Measurements from ENCODE around the gene ATXN3. TPM values are rescaled to one million over a fixed set of nuclear protein-coding genes. Genes with fewer than 3 reads are reported as not detected.

The ATXN3 gene
- total RNA-seq = 10 to 100 TPM; 29.7 to 35.2 TPM

DNA sequence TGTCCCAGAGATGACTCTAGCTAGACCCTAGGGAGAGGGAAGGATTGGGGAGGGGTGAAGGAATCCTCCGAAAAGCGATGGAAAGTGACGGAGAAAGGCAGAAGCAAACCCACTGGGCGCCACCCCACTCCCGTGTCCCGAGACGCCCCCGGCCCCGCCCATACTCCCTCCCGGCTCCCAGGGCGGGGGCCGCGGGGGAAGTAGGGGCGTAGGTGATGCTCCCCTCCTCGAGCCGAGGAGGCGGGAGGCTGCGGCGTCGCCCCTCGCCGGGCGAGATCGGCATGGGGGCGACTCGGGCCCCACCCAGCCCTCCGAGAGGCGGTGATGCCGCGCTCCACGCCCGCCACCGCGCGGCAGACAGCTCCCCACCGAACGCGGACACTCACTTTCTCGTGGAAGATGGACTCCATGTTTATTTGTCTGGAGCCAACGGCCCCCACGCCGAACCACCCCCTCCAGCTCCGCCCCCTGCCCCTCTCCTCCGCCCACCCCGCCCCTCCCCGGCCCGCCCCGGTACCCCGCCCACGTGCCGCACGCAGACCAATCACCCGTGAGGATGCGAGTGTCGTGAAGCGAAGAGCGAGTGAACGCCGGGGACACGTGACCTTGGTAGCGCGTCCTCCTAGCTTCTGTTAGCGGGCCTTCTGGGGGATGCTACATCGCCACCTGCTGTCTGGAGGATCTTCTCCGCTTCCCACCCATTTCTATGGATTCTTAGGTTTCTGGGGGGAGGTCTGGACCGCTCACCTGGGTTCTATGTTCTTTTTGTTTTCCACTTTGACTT is at the start of gene ATXN3:
Gene ATXN3 (minus strand): TSS at position 440 of the 784 bp plus-strand sequence. CDS start 30 bp downstream, at position 410.
- Mint-ChIP-seq H3K9me3 (peaks cover 0 to 2% of the 10 kb centered on the region in 2 donors), H3K36me3 (ENCODE audit: insufficient read depth in 2 of 2) (peaks cover 0 to 5% of the 10 kb centered on the region in 2 donors), H3K27me3 (ENCODE audit: low read depth) (no peaks in the 10 kb centered on the region), H3K4me1 (ENCODE audit: low read depth) (peaks cover 37% of the 10 kb centered on the region), H3K27ac (peak within 1 kb of the TSS; percentile 77), H3K4me3 (peak within 1 kb of the TSS; percentile 92 to 95)
- ATAC-seq (replicated peaks in 1 of 2) (peak; percentile 96), DNase-seq (peak; percentile 94 to 98)

GRCh38 chr14:92154283-92154942 is 48.0 kb upstream of the ATXN3 start:
- H3K4me3 Mint-ChIP-seq = no peak overlapping the region
- peak overlapping the region; percentile 54 for H3K27ac Mint-ChIP-seq
- DNase-seq = no peak
- no peaks in the 10 kb centered on the region for H3K9me3 Mint-ChIP-seq
- H3K27me3 Mint-ChIP-seq (ENCODE audit: low read depth) = no peaks in the 10 kb centered on the region
- peaks cover 7 to 24% of the 10 kb centered on the region in 2 donors for H3K36me3 Mint-ChIP-seq (ENCODE audit: insufficient read depth in 2 of 2)
- no peak for ATAC-seq (replicated peaks in 1 of 2)
- no peaks in the 10 kb centered on the region for H3K4me1 Mint-ChIP-seq (ENCODE audit: low read depth)

DNA sequence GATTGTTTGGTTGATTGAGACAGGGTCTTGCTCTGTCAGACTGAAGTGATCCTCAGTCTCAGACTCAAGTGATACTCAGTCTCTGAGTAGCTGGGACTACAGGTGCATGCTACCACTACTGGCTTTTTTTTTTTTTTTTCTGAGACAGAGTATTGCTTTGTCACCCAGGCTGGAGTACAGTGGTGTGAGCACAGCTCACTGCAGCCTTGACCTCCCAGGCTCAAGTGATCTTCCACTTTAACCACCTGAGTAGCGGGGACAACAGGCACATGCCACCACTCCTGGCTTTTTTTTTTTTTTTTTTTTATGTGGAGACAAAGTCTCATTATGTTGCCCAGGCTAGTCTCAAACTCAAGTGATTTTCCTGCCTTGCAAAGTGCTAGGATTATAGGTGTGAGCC is 47.2 kb upstream of the ATXN3 start:
- peak overlapping the region; percentile 63 for H3K27ac Mint-ChIP-seq

DNA sequence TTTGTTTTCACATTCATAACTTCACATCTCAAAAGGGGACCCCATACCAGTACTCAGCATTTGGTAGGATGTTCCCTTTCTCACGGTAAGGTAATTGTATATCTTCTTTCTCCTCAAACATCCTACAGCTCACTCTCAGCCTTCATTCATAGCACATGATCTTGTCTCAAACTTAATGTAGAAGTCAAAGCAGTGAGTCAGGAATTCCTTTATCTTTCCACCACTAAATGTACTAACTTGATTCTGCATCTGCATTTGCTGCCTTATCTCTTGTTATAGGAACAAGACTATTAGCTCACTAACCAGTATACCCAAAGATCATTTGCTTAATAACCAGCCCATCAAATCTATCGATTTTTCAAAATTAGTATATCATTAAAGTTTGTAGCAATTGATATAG is 38.3 kb upstream of the ATXN3 start:
- H3K9me3 Mint-ChIP-seq = no peaks in the 10 kb centered on the region
- ATAC-seq (replicated peaks in 1 of 2) (no peak), DNase-seq (no peak)
- no peaks in the 10 kb centered on the region for H3K27me3 Mint-ChIP-seq (ENCODE audit: low read depth)
- no peak overlapping the region for H3K27ac Mint-ChIP-seq
- H3K4me3 Mint-ChIP-seq = no peak overlapping the region
- H3K4me1 Mint-ChIP-seq (ENCODE audit: low read depth) = peaks cover 9% of the 10 kb centered on the region
- H3K36me3 Mint-ChIP-seq (ENCODE audit: insufficient read depth in 2 of 2) = peaks cover 10 to 34% of the 10 kb centered on the region in 2 donors

More for the DNA sequence above, 47.2 kb upstream of the ATXN3 start:
- Mint-ChIP-seq H3K4me1 (ENCODE audit: low read depth) (no peaks in the 10 kb centered on the region), H3K4me3 (no peak overlapping the region), H3K27me3 (ENCODE audit: low read depth) (no peaks in the 10 kb centered on the region), H3K9me3 (no peaks in the 10 kb centered on the region), H3K36me3 (ENCODE audit: insufficient read depth in 2 of 2) (peaks cover 7 to 24% of the 10 kb centered on the region in 2 donors)
- no peak for DNase-seq
- ATAC-seq (replicated peaks in 1 of 2) = no peak

- Mint-ChIP-seq H3K9me3 (no peaks in the 10 kb centered on the region), H3K36me3 (ENCODE audit: insufficient read depth in 2 of 2) (peaks cover 10 to 34% of the 10 kb centered on the region in 2 donors), H3K27me3 (ENCODE audit: low read depth) (no peaks in the 10 kb centered on the region), H3K4me1 (ENCODE audit: low read depth) (peaks cover 9% of the 10 kb centered on the region), H3K4me3 (no peak overlapping the region), H3K27ac (no peak overlapping the region)
- ATAC-seq (replicated peaks in 1 of 2) (no peak), DNase-seq (no peak)
These were observed 37.6 kb upstream of the ATXN3 start for GRCh38 chr14:92143962-92144361.

DNA sequence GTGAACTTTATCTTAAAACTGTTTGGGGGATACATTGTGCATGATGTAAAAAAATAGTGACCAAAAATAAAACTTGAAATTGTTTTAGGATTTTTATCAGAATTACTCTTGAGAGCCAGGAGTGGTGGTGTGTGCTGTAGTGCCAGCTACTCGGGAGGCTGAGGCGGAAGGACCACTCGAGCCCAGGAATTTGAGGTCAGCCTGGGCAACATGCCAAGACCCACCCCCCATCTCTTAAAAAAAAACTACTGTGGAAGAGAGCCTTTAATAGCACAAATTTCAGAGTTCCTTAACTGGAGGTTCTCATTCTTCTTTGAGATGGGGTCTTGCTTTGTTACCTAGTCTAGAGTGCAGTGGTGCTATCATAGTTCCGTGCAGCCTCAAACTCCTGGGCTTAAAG is 36.9 kb upstream of the ATXN3 start:
- no peak for DNase-seq
- Mint-ChIP-seq H3K4me1 (ENCODE audit: low read depth) (peaks cover 9% of the 10 kb centered on the region), H3K27ac (no peak overlapping the region), H3K27me3 (ENCODE audit: low read depth) (no peaks in the 10 kb centered on the region), H3K9me3 (no peaks in the 10 kb centered on the region), H3K36me3 (ENCODE audit: insufficient read depth in 2 of 2) (peaks cover 9 to 33% of the 10 kb centered on the region in 2 donors), H3K4me3 (no peak overlapping the region)
- ATAC-seq (replicated peaks in 1 of 2) = no peak

DNA sequence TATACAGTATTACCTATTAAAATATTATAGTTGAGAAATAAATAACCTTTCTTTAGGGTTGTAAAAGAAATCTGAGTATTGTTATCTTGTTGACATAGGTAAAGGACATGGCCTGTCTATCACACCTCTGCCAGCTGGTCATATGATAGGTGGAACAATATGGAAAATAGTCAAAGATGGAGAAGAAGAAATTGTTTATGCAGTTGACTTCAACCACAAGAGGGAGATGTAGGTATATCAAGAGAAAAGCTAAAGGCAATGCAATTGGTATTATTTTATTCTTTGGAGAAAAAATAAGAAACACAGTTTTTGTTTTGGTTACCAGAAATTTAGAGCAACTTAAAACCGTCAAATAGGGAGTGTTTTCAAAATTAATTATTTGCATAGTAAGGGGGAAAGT is 28.9 kb upstream of the ATXN3 start:
- ATAC-seq (replicated peaks in 1 of 2) (no peak), DNase-seq (no peak)
- Mint-ChIP-seq H3K4me3 (no peak overlapping the region), H3K36me3 (ENCODE audit: insufficient read depth in 2 of 2) (peaks cover 3 to 15% of the 10 kb centered on the region in 2 donors), H3K9me3 (no peaks in the 10 kb centered on the region), H3K4me1 (ENCODE audit: low read depth) (peaks cover 14% of the 10 kb centered on the region), H3K27ac (no peak overlapping the region), H3K27me3 (ENCODE audit: low read depth) (no peaks in the 10 kb centered on the region)

DNA sequence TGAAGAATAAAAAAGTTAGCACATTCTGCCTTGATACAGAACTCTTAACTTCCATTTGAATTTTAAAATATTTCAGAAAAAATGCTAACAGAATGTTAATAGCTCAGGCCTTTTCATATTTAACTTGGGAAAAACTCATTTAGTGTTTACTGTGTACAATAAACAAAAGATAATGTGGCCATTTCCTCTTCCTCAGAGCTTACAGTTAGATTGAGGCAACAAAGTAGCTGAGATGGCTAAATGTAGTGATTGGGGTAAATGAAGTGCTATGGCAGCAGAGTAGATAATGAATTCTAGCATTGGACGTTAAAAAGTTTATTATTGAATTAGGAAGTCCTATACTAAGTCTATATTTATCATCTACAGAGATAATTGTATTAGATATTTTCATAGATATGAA is 28.1 kb upstream of the ATXN3 start:
- H3K9me3 Mint-ChIP-seq = no peaks in the 10 kb centered on the region
- H3K4me1 Mint-ChIP-seq (ENCODE audit: low read depth) = peaks cover 18% of the 10 kb centered on the region
- H3K27ac Mint-ChIP-seq = no peak overlapping the region
- no peaks in the 10 kb centered on the region for H3K27me3 Mint-ChIP-seq (ENCODE audit: low read depth)
- DNase-seq (no peak), ATAC-seq (replicated peaks in 1 of 2) (no peak)
- H3K36me3 Mint-ChIP-seq (ENCODE audit: insufficient read depth in 2 of 2) = peaks cover 3 to 19% of the 10 kb centered on the region in 2 donors
- H3K4me3 Mint-ChIP-seq = no peak overlapping the region

DNA sequence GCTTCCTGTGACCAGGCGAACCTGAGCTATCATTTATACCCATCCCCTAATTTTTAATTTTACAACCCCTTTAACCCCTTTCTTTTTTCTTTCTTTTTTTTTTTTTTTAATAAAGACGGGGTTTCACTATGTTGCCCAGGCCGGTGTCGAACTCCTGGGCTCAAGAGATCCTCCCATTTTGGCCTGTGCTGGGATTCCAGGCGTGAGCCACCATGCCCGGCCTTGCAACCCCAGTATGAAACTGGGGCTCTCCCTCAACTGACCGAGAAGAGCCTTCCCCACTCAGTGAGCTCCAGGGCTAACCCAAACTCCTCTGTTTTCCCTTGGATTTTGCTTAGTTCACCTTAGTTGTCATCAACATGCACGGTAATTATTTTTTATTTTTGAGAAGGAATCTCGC is 16.4 kb upstream of the ATXN3 start:
- Mint-ChIP-seq H3K9me3 (no peaks in the 10 kb centered on the region), H3K27me3 (ENCODE audit: low read depth) (no peaks in the 10 kb centered on the region), H3K27ac (peak overlapping the region; percentile 100), H3K36me3 (ENCODE audit: insufficient read depth in 2 of 2) (peaks cover 6 to 19% of the 10 kb centered on the region in 2 donors), H3K4me3 (peak overlapping the region; percentile 86 to 95), H3K4me1 (ENCODE audit: low read depth) (peaks cover 49% of the 10 kb centered on the region)
- DNase-seq (no peak), ATAC-seq (replicated peaks in 1 of 2) (no peak)

GRCh38 chr14:92122351-92122677 is 15.9 kb upstream of the ATXN3 start:
- peak overlapping the region; percentile 86 to 95 for H3K4me3 Mint-ChIP-seq
- no peaks in the 10 kb centered on the region for H3K27me3 Mint-ChIP-seq (ENCODE audit: low read depth)
- H3K27ac Mint-ChIP-seq = peak overlapping the region; percentile 100
- peaks cover 44% of the 10 kb centered on the region for H3K4me1 Mint-ChIP-seq (ENCODE audit: low read depth)
- H3K9me3 Mint-ChIP-seq = no peaks in the 10 kb centered on the region
- ATAC-seq (replicated peaks in 1 of 2) = peak; percentile 12 to 13
- DNase-seq = peak in 1 of 2 donors; percentile 28
- H3K36me3 Mint-ChIP-seq (ENCODE audit: insufficient read depth in 2 of 2) = peaks cover 6 to 16% of the 10 kb centered on the region in 2 donors

DNA sequence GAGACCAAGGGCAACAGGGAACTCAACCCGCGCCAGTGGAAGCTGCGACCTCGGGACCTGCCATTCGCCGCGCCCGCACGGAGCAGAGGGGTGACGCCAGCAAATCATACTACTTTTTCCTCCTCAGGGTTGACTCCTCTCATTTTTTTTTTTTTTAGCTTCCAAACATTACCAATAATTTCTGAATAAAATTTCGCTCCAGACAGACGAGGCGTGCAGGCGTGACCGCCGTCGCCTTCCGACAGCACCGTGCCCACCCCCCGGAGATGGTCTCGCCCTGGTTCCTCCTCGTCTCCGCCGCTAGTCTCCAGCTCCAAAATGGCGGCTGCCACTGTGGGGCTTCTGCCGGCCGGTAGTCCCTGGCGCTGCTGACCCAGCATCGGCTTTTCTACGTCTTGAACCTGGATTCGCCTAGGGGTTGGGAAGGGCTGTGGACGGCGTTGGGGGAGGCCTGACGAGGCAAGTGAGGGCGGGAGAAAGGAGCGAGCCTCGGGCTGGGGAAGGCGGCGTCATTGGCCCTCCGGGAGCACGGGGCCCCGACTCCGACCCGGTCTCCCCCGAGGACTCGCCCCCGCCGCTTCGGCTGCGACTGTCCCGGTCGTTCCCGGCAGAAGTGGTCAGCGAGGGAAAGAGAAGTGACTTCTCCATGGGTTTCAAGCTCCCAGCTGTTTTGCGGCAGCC is 15.4 kb upstream of the ATXN3 start, which contains the start of the genes CPSF2 and NDUFB1:
Gene CPSF2 (plus strand): TSS at position 300 of the 681 bp plus-strand sequence. CDS start 9,016 bp downstream, outside the sequence.
Gene NDUFB1 (minus strand): TSS at position 37 of the 681 bp plus-strand sequence. CDS start 4,069 bp downstream, outside the sequence.
- Mint-ChIP-seq H3K4me1 (ENCODE audit: low read depth) (peaks cover 39% of the 10 kb centered on the region), H3K27ac (peak within 1 kb of the TSS; percentile 100), H3K27me3 (ENCODE audit: low read depth) (no peaks in the 10 kb centered on the region), H3K4me3 (peak within 1 kb of the TSS; percentile 86 to 95), H3K36me3 (ENCODE audit: insufficient read depth in 2 of 2) (peaks cover 4 to 13% of the 10 kb centered on the region in 2 donors), H3K9me3 (no peaks in the 10 kb centered on the region)
- DNase-seq = peak; percentile 89 to 91
- ATAC-seq (replicated peaks in 1 of 2) = peak; percentile 92 to 94

GRCh38 chr14:92121207-92121669 is 14.9 kb upstream of the ATXN3 start:
- peak overlapping the region; percentile 86 to 95 for H3K4me3 Mint-ChIP-seq

GRCh38 chr14:92109490-92109889 is 3.1 kb upstream of the ATXN3 start:
- ATAC-seq (replicated peaks in 1 of 2) = no peak
- no peaks in the 10 kb centered on the region for H3K27me3 Mint-ChIP-seq (ENCODE audit: low read depth)
- no peak overlapping the region for H3K4me3 Mint-ChIP-seq
- DNase-seq = no peak
- H3K4me1 Mint-ChIP-seq (ENCODE audit: low read depth) = peaks cover 31% of the 10 kb centered on the region
- H3K36me3 Mint-ChIP-seq (ENCODE audit: insufficient read depth in 2 of 2) = peaks cover 0 to 5% of the 10 kb centered on the region in 2 donors
- H3K27ac Mint-ChIP-seq = no peak overlapping the region
- H3K9me3 Mint-ChIP-seq = peaks cover 0 to 2% of the 10 kb centered on the region in 2 donors

More at GRCh38 chr14:92121207-92121669, 14.9 kb upstream of the ATXN3 start:
- H3K27me3 Mint-ChIP-seq (ENCODE audit: low read depth) = no peaks in the 10 kb centered on the region
- ATAC-seq (replicated peaks in 1 of 2) (peak; percentile 32 to 48), DNase-seq (peak; percentile 26 to 42)
- H3K36me3 Mint-ChIP-seq (ENCODE audit: insufficient read depth in 2 of 2) = peaks cover 4 to 12% of the 10 kb centered on the region in 2 donors
- no peaks in the 10 kb centered on the region for H3K9me3 Mint-ChIP-seq
- peaks cover 38% of the 10 kb centered on the region for H3K4me1 Mint-ChIP-seq (ENCODE audit: low read depth)
- peak overlapping the region; percentile 99 for H3K27ac Mint-ChIP-seq

Measured in activated T-cell treated with anti-CD3 and anti-CD28 coated beads, Interleukin-2, amount 50 U/mL, for 72 hours (primary cell).